Measurements from ENCODE around the gene DNM1.

- TF ChIP-seq FOXA1 (IDR thresholded peaks at IDR 0.05) (no peak), GABPA (IDR thresholded peaks at IDR 0.05 in 1 of 2, conservative IDR thresholded peaks at IDR 0.05 in 1 of 2) (no peak), ATF3 (IDR thresholded peaks at IDR 0.05) (no peak), CTCF (IDR thresholded peaks at IDR 0.05; ENCODE audit: low read depth, low read length, missing input control) (no peak), MAX (IDR thresholded peaks at IDR 0.05) (no peak), YY1 (IDR thresholded peaks at IDR 0.05) (no peak), RAD21 (IDR thresholded peaks at IDR 0.05) (no peak), EGR1 (IDR thresholded peaks at IDR 0.05; ENCODE audit: low read depth in 2 of 2) (no peak), REST (IDR thresholded peaks at IDR 0.05) (no peak), HNF4A (conservative IDR thresholded peaks at IDR 0.05) (no peak), TAF1 (conservative IDR thresholded peaks at IDR 0.05) (no peak), SP1 (IDR thresholded peaks at IDR 0.05) (no peak), NR2F2 (IDR thresholded peaks at IDR 0.05) (no peak)
Observed at GRCh38 chr9:128285033-128285784, 82.0 kb downstream of the DNM1 start.

All from liver (tissue), 3 donors.